HG03103 (cell line): ENCODE results near the gene SGSH.
A peak's percentile ranks its signal among the peaks of the same experiment; 100 is the strongest.
"Not testable (repeated sequence)": the region's sequence is repeated elsewhere in the genome, so short reads cannot be mapped to it uniquely, and the experiment has no call there.

Experiments
- ATAC-seq: cut with Tn5 transposase; IDR thresholded peaks from one replicate; pipeline ENCODE4 v1.9.1; 2021; ENCODE audit warnings: low read depth; ENCODE audit not compliant: unreplicated experiment

Gene SGSH

GRCh38 chr17:80220054-80220735 lies at the start of gene SGSH, which contains the start of gene SLC26A11:
SGSH (minus strand) TSS chr17:80220333; CDS start chr17:80220313, 20 bp downstream.
SLC26A11 (plus strand) TSS chr17:80220427; CDS start chr17:80221561, 1,134 bp downstream.
- ATAC-seq, result peak; percentile 32

DNA sequence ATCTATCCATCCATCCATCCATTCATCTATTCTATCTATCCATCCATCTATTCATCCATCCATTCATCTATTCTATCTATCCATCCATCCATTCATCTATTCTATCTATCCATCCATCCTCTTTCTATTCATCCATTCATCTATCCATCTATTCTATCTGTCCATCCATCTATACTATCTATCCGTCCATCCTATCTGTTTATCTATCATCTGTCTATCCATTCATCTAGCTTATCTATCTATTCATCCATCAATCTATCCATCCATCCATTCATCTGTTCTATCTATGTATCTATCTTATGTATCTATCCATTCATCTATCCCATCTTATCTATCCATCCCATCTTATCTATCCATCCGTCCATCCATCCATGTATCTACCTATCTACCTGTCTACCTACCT lies 49.3 kb upstream of the SGSH start:
- ATAC-seq, result no peak

GRCh38 chr17:80268427-80268826 lies 48.3 kb upstream of the SGSH start:
- no peak for ATAC-seq

DNA sequence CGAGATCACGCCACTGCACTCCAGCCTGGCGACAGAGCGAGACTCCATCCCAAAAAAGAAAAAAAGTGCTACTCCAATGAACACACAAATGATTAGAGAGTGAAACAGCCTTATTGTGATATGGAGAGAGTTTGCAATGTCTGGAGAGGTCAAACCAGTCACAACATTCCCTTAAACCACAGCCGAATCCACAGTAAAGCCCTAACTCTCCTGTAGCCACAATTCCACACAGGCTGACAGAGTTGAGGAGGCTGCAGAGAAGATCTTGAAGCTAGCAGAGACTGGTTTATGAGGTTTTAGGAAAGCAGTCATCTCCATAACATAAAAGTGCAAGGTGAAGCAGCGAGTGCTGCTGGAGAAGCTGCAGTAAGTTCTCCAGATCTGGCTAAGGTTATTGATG lies 47.3 kb upstream of the SGSH start:
- no peak for ATAC-seq

DNA sequence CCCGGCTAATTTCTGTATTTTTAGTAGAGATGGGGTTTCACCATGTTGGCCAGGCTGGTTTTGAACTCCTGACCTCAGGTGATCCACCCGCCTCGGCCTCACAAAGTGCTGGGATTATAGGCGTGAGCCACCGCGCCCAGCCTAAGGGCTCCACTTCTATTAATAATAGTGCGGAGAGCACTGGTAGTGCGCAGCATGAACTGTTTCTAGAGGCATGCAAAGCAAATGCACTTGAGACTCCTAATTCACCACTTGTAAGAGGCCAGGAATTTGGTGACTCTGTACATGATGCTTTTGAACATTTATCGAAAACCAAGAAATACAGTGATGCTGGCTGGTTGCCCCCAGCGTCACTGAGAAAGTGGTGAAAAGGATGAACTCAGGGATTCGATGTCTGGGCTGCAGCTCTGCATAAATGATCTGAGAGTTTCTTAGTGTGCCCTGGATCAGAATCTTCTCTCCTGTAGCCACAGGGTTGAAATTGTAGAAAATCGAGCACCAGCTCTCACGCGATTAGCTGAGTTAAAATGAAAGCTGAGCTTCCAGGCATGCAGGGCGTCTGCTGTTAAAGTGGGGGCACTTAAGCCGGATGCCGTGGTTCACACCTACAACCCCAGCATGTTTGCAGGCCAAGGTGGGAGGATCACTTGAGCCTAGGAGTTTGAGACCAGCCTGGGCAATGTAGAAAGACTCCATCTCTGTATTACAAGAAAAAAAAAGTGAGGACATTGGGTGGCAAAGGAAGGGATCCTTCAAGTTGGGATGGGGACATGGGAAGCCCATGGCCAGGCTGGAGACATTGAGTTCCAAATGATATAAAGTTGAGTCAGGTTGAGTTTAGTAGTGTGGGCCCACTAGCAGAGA lies 45.3 kb upstream of the SGSH start:
- no peak for ATAC-seq

DNA sequence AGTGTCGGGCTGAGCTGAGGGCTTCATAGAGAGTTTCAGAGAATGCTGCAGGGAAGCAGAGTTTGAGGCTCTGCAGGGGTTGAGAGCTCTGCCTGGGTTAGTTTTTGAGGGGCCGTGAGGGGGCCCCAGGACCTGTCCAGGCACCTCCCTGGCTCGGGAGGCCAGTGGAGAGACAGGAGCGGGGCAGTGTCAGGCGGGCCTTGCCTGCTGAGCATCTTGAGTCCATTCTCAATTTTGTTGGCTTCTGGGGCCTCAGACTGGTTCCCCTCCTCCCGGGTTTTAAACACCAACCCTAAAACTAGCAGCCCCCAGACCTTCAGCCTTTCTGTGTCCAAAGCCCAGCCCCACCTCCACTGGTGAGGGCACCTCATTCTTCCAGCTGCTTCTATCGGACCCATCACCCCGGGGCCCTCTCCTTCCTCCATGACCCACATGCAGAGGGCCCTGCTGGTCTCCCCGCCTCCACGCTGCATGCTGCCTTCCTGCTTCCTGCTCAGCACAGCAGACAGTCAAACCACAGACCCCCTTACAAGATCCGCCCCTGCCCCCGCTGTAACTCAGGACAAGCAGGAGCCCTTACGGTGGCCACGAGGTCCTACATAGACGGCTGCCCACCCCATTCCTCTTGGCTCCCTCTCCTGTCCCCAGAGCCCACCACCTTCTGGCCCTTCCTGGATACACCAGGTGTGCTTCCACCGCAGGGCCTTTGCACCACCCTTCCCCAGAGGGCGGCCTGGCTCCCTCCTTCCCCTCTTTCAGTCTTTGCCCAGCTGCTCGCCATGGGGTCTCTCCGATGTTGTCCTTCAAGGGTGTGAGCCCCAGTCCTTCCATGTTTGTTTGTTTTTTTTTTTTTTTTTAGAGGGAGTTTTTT lies 44.3 kb upstream of the SGSH start:
- no peak for ATAC-seq

DNA sequence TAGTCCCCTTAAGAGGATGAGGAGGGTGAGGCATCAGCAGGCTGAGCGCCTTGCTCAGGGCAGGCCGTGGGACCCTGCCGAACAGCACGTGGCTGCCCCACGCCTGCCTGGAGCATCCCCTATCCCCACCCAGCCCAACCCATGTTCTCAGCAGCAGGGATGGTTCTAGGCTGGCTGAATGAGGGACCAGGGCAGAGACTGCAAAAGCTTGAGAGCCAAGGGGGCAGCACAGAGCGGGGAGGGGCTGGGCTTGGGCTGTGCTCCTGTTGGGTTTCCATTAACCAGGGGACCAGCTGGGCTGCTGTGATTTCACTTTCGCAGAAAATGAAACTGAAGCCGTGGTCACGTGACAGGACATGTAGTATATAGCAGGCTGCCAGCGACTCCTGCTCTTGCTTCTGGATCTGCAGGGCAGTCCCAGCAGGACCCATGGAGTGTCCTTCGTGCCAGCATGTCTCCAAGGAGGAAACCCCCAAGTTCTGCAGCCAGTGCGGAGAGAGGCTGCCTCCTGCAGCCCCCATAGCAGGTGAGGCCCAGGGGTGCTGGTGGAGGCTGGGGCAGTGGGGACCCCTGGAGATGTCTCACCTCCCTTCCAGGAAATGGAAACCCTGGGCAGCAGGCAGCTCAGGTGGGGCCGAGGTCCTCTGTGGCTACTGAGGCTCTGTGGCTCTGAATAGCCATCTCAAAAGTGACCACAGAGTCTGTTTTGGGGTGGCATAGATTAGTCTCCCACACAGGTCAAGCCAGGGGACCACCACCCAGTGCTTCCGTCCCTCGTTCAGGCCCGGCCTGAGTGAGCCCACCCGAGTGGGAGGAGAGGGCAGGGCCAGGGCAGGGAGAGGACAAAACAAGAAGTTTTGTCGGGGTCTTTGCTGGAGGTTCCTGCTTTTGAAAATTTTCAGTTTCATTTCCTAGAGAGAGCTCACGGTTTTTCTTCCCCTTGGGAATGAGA lies 43.4 kb upstream of the SGSH start:
- peak; percentile 37 for ATAC-seq

GRCh38 chr17:80262775-80263244 lies 42.7 kb upstream of the SGSH start:
- no peak for ATAC-seq

- no peak for ATAC-seq
These were observed 42.2 kb upstream of the SGSH start for GRCh38 chr17:80262291-80262690.

DNA sequence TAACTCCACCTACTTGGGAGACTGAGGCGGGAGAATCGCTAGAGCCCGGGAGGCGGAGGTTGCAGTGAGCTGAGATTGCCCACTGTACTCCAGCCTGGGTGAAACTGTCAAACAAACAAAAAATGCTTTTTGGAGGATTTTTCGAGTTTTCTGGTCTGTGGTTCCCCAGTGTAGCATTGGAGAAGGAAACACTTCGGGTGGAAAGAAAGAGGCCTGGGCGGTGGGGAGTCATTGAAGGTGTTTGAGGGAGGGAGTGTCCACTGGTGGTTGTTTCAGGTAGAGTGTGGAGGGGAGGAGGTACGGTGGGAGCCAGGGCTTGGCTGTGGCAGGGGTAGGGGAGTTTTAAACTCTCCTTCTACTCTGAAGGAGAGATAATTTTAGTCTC lies 41.8 kb upstream of the SGSH start:
- no peak for ATAC-seq

DNA sequence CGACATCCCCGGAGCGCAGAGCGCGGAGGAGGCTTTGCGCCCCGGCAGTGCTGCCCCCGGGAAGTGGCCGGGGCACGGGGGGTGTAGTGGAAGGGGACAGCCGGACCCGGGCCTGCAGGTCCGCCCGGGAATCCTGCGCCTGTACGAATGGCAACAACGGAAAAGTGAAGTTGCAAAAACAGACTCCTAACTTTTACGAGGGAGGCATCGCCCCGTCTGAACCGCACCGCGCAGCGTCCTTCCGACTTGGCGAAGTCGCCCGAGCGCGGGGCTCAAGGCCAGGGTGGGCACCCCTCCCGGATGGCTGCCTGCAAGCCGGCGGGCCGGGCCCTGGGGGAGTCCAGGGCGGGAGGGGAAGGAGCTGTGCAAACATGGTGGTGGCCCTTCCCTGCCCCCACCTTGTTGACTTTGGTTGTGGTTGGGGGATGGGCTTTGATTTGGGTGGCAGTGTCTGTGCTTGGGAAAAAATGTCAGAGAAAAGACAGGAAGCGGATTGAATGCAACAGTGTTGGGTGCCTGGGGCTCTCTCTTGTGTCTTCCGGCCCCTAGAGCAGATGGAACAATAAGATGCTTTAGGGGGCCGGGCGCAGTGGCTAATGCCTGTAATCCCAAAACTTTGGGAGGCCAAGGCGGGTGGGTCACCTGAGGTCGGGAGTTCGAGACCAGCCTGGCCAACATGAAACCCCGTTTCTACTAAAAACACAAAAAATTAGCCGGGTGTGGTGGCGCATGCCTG lies 41.2 kb upstream of the SGSH start:
- ATAC-seq, result no peak

GRCh38 chr17:80260791-80261158 lies 40.6 kb upstream of the SGSH start, which contains the start of gene RNF213:
RNF213 (plus strand) TSS chr17:80260852; CDS start chr17:80263682, 2,830 bp downstream.
- no peak for ATAC-seq

GRCh38 chr17:80260069-80260535 lies 40.0 kb upstream of the SGSH start:
- no peak for ATAC-seq

GRCh38 chr17:80259457-80260068 lies 39.4 kb upstream of the SGSH start:
- ATAC-seq, result no peak

- not testable (repeated sequence) for ATAC-seq
These were observed 38.2 kb upstream of the SGSH start for GRCh38 chr17:80258296-80258695.

- no peak for ATAC-seq
These were observed 37.6 kb upstream of the SGSH start for GRCh38 chr17:80257716-80258213.

- ATAC-seq, result no peak
These were observed 35.9 kb upstream of the SGSH start for GRCh38 chr17:80256034-80256350.
